GM23338 (cell line): Measurements from ENCODE around the gene RPS6KA5. TPM values are rescaled to one million over a fixed set of nuclear protein-coding genes. Genes with fewer than 3 reads are reported as not detected.

Experiments
- ATAC-seq: fragments of 200-7000 bp; cut with Tn5 transposase; 3 replicates; pipeline ENCODE4 v1.9.1; 2020
- DNase-seq: peaks from one replicate; pipeline ENCODE4 v3.0.0-alpha.2; 2015; ENCODE audit warnings: low spot score
- H2AFZ ChIP-seq: fragments of 200-600 bp; sonication (generic); 2 replicates; pipeline ENCODE4 v1.8.0; 2016; ENCODE audit warnings: antibody characterized with exemption, mild to moderate bottlenecking, moderate library complexity
- H3F3A ChIP-seq: fragments of 200-600 bp; sonication (generic); replicated peaks from 2 replicates; pipeline ENCODE4 v1.8.0; 2017; ENCODE audit warnings: antibody characterized with exemption, mixed run types, low read depth
- H3K27ac ChIP-seq: fragments of 200-600 bp; sonication (generic); 2 replicates; pipeline ENCODE4 v1.6.1; 2016; ENCODE audit warnings: low read depth
- H3K27me3 ChIP-seq: fragments of 200-600 bp; sonication (generic); 2 replicates; pipeline ENCODE4 v1.8.0; 2016; ENCODE audit warnings: mild to moderate bottlenecking, mixed run types, moderate library complexity; ENCODE audit not compliant: insufficient read depth
- H3K36me3 ChIP-seq: fragments of 200-600 bp; sonication (generic); 2 replicates; pipeline ENCODE4 v1.8.0; 2016; ENCODE audit warnings: mild to moderate bottlenecking; ENCODE audit not compliant: insufficient read depth
- H3K4me1 ChIP-seq: fragments of 200-600 bp; sonication (generic); 2 replicates; pipeline ENCODE4 v1.8.0; 2016; ENCODE audit warnings: mild to moderate bottlenecking, moderate library complexity; ENCODE audit not compliant: insufficient read depth
- H3K4me2 ChIP-seq: fragments of 200-600 bp; sonication (generic); 2 replicates; pipeline ENCODE4 v1.7.1; 2017; ENCODE audit warnings: mixed run types
- H3K4me3 ChIP-seq: fragments of 200-600 bp; sonication (generic); 2 replicates; pipeline ENCODE4 v1.6.1; 2016; ENCODE audit warnings: mixed run types
- H3K79me2 ChIP-seq: fragments of 200-600 bp; sonication (generic); replicated peaks from 2 replicates; pipeline ENCODE4 v1.8.0; 2017; ENCODE audit warnings: mild to moderate bottlenecking; ENCODE audit not compliant: insufficient read depth
- H3K9me2 ChIP-seq: fragments of 200-600 bp; sonication (generic); 2 replicates; pipeline ENCODE4 v1.8.0; 2017; ENCODE audit not compliant: insufficient read depth
- H4K20me1 ChIP-seq: fragments of 200-600 bp; sonication (generic); replicated peaks from 2 replicates; pipeline ENCODE4 v1.8.0; 2017; ENCODE audit warnings: mild to moderate bottlenecking; ENCODE audit not compliant: insufficient read depth
- H3K27ac Mint-ChIP-seq: 2 replicates; pipeline ENCODE4 v1.8.0; 2020; ENCODE audit warnings: inconsistent platforms, mild to moderate bottlenecking, moderate library complexity, mixed read lengths
- H3K27me3 Mint-ChIP-seq: 3 replicates; pipeline ENCODE4 v1.8.0; 2022; ENCODE audit warnings: low read depth, mild to moderate bottlenecking, moderate library complexity, mixed read lengths, inconsistent platforms; ENCODE audit not compliant: insufficient read depth, poor library complexity
- H3K36me3 Mint-ChIP-seq: 3 replicates; pipeline ENCODE4 v1.8.0; 2021; ENCODE audit warnings: low read depth, mild to moderate bottlenecking, inconsistent platforms, moderate library complexity, mixed read lengths
- H3K4me1 Mint-ChIP-seq: 3 replicates; pipeline ENCODE4 v1.8.0; 2020; ENCODE audit warnings: mild to moderate bottlenecking, inconsistent platforms, mixed read lengths
- H3K4me3 Mint-ChIP-seq: 3 replicates; pipeline ENCODE4 v1.8.0; 2021; ENCODE audit warnings: moderate library complexity, mild to moderate bottlenecking, inconsistent platforms, mixed read lengths
- H3K9me3 Mint-ChIP-seq: 3 replicates; pipeline ENCODE4 v1.8.0; 2020; ENCODE audit warnings: moderate library complexity, mild to moderate bottlenecking, inconsistent platforms, mixed read lengths
- CREB1 ChIP-seq: fragments of 250-450 bp; sonication (Bioruptor Pico); IDR thresholded peaks from 2 replicates; pipeline ENCODE4 v1.5.0; 2020; ENCODE audit warnings: low read depth, mild to moderate bottlenecking, moderate library complexity
- EZH2 ChIP-seq: fragments of 200-600 bp; sonication (generic); IDR thresholded peaks from one replicate; pipeline ENCODE4 v1.8.0; 2017; ENCODE audit warnings: antibody characterized with exemption, mild to moderate bottlenecking, low read depth; ENCODE audit not compliant: unreplicated experiment
- EZH2phosphoT487 ChIP-seq: fragments of 200-600 bp; sonication (generic); IDR thresholded peaks from one replicate; pipeline ENCODE4 v1.8.1; 2018; ENCODE audit warnings: antibody characterized with exemption; ENCODE audit not compliant: unreplicated experiment
- JUNB ChIP-seq: IDR thresholded peaks from one replicate; pipeline ENCODE4 v1.6.1; 2016; ENCODE audit warnings: antibody characterized with exemption; ENCODE audit not compliant: unreplicated experiment
- NANOG ChIP-seq: IDR thresholded peaks from 2 replicates; pipeline ENCODE4 v1.6.1; 2016; ENCODE audit warnings: antibody characterized with exemption, borderline replicate concordance
- POLR2AphosphoS5 ChIP-seq: IDR thresholded peaks from 2 replicates; pipeline ENCODE4 v1.6.1; 2016; ENCODE audit warnings: antibody characterized with exemption, low read depth
- STAT1 ChIP-seq: IDR thresholded peaks from one replicate; pipeline ENCODE4 v1.6.1; 2016; ENCODE audit warnings: antibody characterized with exemption; ENCODE audit not compliant: unreplicated experiment
- ZNF114 ChIP-seq: fragments of 250-450 bp; sonication (Bioruptor Pico); IDR thresholded peaks from 2 replicates; pipeline ENCODE4 v1.5.0; 2020; ENCODE audit warnings: mild to moderate bottlenecking, moderate library complexity
- ZNF331 ChIP-seq: fragments of 250-450 bp; sonication (Bioruptor Pico); IDR thresholded peaks from 2 replicates; pipeline ENCODE4 v1.5.0; 2020; ENCODE audit warnings: low read depth, mild to moderate bottlenecking, moderate library complexity
- ZNF462 ChIP-seq: fragments of 250-450 bp; sonication (Bioruptor Pico); IDR thresholded peaks from 2 replicates; pipeline ENCODE4 v1.5.0; 2020; ENCODE audit warnings: mild to moderate bottlenecking, moderate library complexity
- polyA plus RNA-seq: library from polyadenylated mRNA; unstranded; fragments of >200 nt; fragmentation: Nextera tagmentation; extraction: Ambion mirVana; gene quantifications from 2 replicates; pipeline ENCODE4 v1.2.1, GENCODE V29; 2016
- total RNA-seq: library from RNA; depleted of rRNA; stranded (reverse); fragments of >200 nt; shearing (Covaris generic); gene quantifications from 2 replicates; pipeline ENCODE4 v1.2.3, GENCODE V29; 2014
- TF ChIP-seq, protein P1 (sequence below): IDR thresholded peaks from one replicate; pipeline ENCODE4 v1.6.1; 2018; ENCODE audit warnings: antibody characterized with exemption; ENCODE audit not compliant: unreplicated experiment
- TF ChIP-seq, protein P2 (sequence below): IDR thresholded peaks from 2 replicates; pipeline ENCODE4 v1.6.1; 2016; ENCODE audit warnings: antibody characterized with exemption
- TF ChIP-seq, protein P3 (sequence below), 2 experiments: fragments of 200-600 bp in 1 of 2; sonication (generic) in 1 of 2; conservative IDR thresholded peaks; 2 replicates each; pipeline versions ENCODE4 v1.5.1 to v1.6.1; 2016 to 2017; ENCODE audit warnings: antibody characterized with exemption in 2 of 2, low read depth in 2 of 2, mild to moderate bottlenecking in 2 of 2, moderate library complexity in 1 of 2

The RPS6KA5 gene
- total and polyA plus RNA-seq, 2 experiments from 2014 or later = 2.1 to 2.4 TPM

DNA sequence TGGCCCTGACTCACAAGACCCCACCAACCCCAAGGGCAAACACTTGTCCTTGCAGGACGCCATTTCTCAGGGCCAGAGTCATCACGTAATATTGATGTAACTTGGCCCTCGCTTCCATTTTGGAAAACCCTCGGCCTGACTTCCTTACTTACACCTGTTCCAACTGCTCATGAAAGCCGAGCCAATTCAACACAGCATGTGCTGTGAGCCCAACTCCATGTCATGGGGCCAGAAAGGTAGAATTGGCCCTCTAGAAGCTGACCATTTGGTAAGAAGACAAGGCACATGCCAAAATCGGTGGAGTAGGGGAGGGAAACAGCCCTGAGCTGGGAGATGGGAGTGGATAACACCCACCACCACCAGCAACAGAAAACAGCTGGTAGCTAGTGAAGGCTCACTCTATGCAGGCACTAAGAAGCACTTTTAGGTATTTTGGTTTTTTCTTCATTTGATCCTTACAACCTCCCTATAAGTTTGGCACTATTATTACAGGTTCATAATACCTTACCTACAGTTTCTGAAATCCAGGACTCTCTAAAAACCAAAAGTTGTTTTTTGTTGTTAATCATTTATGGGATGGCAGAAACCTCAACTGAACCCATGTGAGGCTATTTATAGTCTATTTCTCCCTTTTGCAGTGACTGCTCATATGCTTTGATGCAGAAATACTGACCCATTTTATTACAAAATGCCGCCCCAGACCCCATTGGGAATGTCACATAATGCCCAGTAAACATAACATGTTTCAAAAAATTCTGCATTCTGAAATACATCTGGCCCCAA, 250.7 kb downstream of the RPS6KA5 start:
- Histone ChIP-seq H3F3A (no peaks in the 10 kb centered on the region), H3K36me3 (no peaks in the 10 kb centered on the region), H2AFZ (no peak overlapping the region), H3K4me3 (no peak overlapping the region), H4K20me1 (no peaks in the 10 kb centered on the region; the same call in 1 of the 2 replicates), H3K79me2 (peaks cover 3% of the 10 kb centered on the region), H3K4me1 (no peaks in the 10 kb centered on the region), H3K27me3 (no peaks in the 10 kb centered on the region), H3K27ac (no peak overlapping the region), H3K4me2 (no peak overlapping the region), H3K9me2 (no peaks in the 10 kb centered on the region)
- TF ChIP-seq, protein P1, sequence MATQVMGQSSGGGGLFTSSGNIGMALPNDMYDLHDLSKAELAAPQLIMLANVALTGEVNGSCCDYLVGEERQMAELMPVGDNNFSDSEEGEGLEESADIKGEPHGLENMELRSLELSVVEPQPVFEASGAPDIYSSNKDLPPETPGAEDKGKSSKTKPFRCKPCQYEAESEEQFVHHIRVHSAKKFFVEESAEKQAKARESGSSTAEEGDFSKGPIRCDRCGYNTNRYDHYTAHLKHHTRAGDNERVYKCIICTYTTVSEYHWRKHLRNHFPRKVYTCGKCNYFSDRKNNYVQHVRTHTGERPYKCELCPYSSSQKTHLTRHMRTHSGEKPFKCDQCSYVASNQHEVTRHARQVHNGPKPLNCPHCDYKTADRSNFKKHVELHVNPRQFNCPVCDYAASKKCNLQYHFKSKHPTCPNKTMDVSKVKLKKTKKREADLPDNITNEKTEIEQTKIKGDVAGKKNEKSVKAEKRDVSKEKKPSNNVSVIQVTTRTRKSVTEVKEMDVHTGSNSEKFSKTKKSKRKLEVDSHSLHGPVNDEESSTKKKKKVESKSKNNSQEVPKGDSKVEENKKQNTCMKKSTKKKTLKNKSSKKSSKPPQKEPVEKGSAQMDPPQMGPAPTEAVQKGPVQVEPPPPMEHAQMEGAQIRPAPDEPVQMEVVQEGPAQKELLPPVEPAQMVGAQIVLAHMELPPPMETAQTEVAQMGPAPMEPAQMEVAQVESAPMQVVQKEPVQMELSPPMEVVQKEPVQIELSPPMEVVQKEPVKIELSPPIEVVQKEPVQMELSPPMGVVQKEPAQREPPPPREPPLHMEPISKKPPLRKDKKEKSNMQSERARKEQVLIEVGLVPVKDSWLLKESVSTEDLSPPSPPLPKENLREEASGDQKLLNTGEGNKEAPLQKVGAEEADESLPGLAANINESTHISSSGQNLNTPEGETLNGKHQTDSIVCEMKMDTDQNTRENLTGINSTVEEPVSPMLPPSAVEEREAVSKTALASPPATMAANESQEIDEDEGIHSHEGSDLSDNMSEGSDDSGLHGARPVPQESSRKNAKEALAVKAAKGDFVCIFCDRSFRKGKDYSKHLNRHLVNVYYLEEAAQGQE = no peak
- no peak for TF ChIP-seq ZNF331 (CRISPR knock-in tag)
- TF ChIP-seq ZNF462 (CRISPR knock-in tag) = no peak
- TF ChIP-seq EZH2 = no peak
- no peak for TF ChIP-seq NANOG
- TF ChIP-seq STAT1 = no peak
- TF ChIP-seq CREB1 (CRISPR knock-in tag) = no peak
- TF ChIP-seq, protein P2, sequence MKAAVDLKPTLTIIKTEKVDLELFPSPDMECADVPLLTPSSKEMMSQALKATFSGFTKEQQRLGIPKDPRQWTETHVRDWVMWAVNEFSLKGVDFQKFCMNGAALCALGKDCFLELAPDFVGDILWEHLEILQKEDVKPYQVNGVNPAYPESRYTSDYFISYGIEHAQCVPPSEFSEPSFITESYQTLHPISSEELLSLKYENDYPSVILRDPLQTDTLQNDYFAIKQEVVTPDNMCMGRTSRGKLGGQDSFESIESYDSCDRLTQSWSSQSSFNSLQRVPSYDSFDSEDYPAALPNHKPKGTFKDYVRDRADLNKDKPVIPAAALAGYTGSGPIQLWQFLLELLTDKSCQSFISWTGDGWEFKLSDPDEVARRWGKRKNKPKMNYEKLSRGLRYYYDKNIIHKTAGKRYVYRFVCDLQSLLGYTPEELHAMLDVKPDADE = no peak
- TF ChIP-seq ZNF114 = no peak
- TF ChIP-seq JUNB = no peak
- no peak for TF ChIP-seq EZH2phosphoT487
- TF ChIP-seq POLR2AphosphoS5 = no peak
- TF ChIP-seq, protein P3, sequence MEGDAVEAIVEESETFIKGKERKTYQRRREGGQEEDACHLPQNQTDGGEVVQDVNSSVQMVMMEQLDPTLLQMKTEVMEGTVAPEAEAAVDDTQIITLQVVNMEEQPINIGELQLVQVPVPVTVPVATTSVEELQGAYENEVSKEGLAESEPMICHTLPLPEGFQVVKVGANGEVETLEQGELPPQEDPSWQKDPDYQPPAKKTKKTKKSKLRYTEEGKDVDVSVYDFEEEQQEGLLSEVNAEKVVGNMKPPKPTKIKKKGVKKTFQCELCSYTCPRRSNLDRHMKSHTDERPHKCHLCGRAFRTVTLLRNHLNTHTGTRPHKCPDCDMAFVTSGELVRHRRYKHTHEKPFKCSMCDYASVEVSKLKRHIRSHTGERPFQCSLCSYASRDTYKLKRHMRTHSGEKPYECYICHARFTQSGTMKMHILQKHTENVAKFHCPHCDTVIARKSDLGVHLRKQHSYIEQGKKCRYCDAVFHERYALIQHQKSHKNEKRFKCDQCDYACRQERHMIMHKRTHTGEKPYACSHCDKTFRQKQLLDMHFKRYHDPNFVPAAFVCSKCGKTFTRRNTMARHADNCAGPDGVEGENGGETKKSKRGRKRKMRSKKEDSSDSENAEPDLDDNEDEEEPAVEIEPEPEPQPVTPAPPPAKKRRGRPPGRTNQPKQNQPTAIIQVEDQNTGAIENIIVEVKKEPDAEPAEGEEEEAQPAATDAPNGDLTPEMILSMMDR (conservative IDR thresholded peaks at IDR 0.05; ENCODE audit: low read depth in 2 of 2) = no peak
- H3K4me3 Mint-ChIP-seq = no peak overlapping the region
- no peaks in the 10 kb centered on the region for H3K36me3 Mint-ChIP-seq
- H3K9me3 Mint-ChIP-seq = no peaks in the 10 kb centered on the region
- no peak overlapping the region for H3K27ac Mint-ChIP-seq
- H3K4me1 Mint-ChIP-seq = 0 out of 3 replicates have a peak, but pooled peaks cover 3% of the 10 kb centered on the region
- DNase-seq = no peak
- no peak for ATAC-seq
- peaks cover 9% of the 10 kb centered on the region for H3K27me3 Mint-ChIP-seq
